ENCODE measurements around the gene FAM120B. TPM values are rescaled to one million over a fixed set of nuclear protein-coding genes. Genes with fewer than 3 reads are reported as not detected.
"Not testable (repeated sequence)": the region's sequence is repeated elsewhere in the genome, so short reads cannot be mapped to it uniquely, and the experiment has no call there.

FAM120B gene
- total RNA-seq, 1 experiment from 2014 or later = 15.2 TPM

DNA sequence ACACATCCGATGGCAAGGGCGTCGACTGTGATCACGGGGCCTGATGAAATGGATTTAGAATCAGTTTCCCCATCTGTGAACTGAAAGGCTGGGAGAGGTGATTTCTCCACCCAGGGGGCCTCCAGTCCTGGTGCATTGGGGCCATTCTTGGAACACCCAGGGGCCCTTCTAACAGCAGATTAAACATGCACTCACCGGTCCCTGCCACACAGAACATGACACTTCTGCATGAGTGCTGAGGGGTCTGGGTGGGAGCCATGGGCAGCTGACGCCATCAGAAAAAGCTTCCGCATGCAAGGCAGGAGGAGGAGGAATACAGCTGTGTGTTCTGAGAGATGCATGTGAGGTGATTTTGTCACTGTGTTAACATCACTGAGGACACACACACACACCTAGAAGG, 42.5 kb upstream of the FAM120B start:
- CTCF ChIA-PET = no interaction called here
- DNase-seq (ENCODE audit: low spot score) = no peak
- TF ChIP-seq, protein P1, sequence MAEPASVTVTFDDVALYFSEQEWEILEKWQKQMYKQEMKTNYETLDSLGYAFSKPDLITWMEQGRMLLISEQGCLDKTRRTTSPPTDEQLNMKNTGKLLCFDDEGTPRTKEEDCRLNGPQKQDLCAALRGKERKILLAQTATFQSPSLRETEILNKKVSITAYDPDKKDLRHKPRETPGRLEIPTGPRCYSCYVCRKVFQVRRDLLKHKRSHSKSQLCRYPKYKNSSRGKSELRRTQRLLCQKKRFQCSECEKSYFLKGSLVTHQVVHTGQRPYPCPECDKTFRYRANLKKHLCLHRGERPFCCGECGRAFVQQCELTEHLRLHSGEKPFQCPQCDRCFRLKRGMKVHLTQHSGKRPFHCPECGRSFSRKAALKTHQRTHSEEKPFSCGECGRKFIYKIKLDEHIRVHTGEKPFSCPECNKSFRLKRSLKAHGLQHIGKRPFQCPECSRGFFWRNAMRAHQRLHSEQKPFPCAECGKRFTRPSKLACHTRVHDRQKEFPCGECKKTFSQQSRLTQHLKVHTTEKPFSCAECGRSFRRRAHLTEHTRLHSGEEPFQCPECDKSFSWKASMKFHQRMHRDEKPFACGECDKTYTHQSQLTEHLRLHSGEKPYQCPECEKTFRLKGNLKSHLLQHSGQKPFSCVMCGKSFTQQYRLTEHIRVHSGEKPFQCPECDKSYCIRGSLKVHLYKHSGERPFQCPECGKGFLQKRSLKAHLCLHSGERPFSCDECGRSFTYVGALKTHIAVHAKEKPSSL (CRISPR knock-in tag; conservative IDR thresholded peaks at IDR 0.05) = no peak
- no peak for TF ChIP-seq RORB (CRISPR knock-in tag; IDR thresholded peaks at IDR 0.05)
- TF ChIP-seq SMAD4 (CRISPR knock-in tag; IDR thresholded peaks at IDR 0.05) = no peak
- no peak for TF ChIP-seq NFATC4 (CRISPR knock-in tag; IDR thresholded peaks at IDR 0.05)
- no peak for TF ChIP-seq FOXK1 (CRISPR knock-in tag; IDR thresholded peaks at IDR 0.05)
- no peak for TF ChIP-seq NR1H2 (CRISPR knock-in tag; IDR thresholded peaks at IDR 0.05)
- TF ChIP-seq MYBL2 (CRISPR knock-in tag; IDR thresholded peaks at IDR 0.05) = no peak
- TF ChIP-seq, protein P2, sequence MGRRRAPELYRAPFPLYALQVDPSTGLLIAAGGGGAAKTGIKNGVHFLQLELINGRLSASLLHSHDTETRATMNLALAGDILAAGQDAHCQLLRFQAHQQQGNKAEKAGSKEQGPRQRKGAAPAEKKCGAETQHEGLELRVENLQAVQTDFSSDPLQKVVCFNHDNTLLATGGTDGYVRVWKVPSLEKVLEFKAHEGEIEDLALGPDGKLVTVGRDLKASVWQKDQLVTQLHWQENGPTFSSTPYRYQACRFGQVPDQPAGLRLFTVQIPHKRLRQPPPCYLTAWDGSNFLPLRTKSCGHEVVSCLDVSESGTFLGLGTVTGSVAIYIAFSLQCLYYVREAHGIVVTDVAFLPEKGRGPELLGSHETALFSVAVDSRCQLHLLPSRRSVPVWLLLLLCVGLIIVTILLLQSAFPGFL (CRISPR knock-in tag; IDR thresholded peaks at IDR 0.05; ENCODE audit: borderline replicate concordance) = no peak
- TF ChIP-seq IRF2 (CRISPR knock-in tag; IDR thresholded peaks at IDR 0.05; ENCODE audit: borderline replicate concordance, low read depth) = no peak
- TF ChIP-seq EMX1 (CRISPR knock-in tag; IDR thresholded peaks at IDR 0.05) = no peak
- no peak for TF ChIP-seq CBFB (CRISPR knock-in tag; IDR thresholded peaks at IDR 0.05; ENCODE audit: low read depth)
- no peak for TF ChIP-seq RELA (CRISPR knock-in tag; IDR thresholded peaks at IDR 0.05; ENCODE audit: borderline replicate concordance)
- TF ChIP-seq, protein P3, sequence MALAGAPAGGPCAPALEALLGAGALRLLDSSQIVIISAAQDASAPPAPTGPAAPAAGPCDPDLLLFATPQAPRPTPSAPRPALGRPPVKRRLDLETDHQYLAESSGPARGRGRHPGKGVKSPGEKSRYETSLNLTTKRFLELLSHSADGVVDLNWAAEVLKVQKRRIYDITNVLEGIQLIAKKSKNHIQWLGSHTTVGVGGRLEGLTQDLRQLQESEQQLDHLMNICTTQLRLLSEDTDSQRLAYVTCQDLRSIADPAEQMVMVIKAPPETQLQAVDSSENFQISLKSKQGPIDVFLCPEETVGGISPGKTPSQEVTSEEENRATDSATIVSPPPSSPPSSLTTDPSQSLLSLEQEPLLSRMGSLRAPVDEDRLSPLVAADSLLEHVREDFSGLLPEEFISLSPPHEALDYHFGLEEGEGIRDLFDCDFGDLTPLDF (CRISPR knock-in tag; IDR thresholded peaks at IDR 0.05) = no peak
- H3K27me3 Mint-ChIP-seq (ENCODE audit: low read depth) = no peaks in the 10 kb centered on the region
- POLR2A ChIA-PET = no interaction called here
- no peak overlapping the region for H3K27ac Mint-ChIP-seq
- ATAC-seq = no peak
- H3K9me3 Mint-ChIP-seq = peaks cover 3% of the 10 kb centered on the region; the same call in 1 of the 2 replicates
- no peak overlapping the region for H3K4me3 Mint-ChIP-seq
- peaks cover 14% of the 10 kb centered on the region for H3K4me1 Mint-ChIP-seq
- no peaks in the 10 kb centered on the region for H3K36me3 Mint-ChIP-seq

DNA sequence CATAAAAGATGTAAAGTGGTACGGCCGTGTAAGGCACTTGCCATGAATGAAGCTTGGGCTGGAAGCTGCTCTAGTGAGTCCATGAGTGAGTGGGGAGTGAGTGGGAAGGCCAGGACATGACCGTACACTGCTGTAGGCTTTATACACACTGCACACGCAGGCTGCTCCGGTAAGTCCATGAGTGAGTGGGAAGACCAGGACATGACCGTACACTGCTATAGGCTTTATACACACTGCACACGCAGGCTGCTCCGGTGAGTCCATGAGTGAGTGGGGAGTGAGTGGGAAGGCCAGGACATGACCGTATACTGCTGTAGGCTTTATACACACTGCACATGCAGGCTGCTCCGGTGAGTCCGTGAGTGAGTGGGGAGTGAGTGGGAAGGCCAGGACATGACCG, 41.9 kb upstream of the FAM120B start:
- POLR2A ChIA-PET; H3K4me3 Mint-ChIP-seq; DNase-seq (ENCODE audit: low spot score); H3K36me3 Mint-ChIP-seq; CTCF ChIA-PET; H3K9me3 Mint-ChIP-seq; ATAC-seq; H3K27ac Mint-ChIP-seq; H3K27me3 Mint-ChIP-seq (ENCODE audit: low read depth): not testable (repeated sequence)
- peaks cover 18% of the 10 kb centered on the region for H3K4me1 Mint-ChIP-seq

DNA sequence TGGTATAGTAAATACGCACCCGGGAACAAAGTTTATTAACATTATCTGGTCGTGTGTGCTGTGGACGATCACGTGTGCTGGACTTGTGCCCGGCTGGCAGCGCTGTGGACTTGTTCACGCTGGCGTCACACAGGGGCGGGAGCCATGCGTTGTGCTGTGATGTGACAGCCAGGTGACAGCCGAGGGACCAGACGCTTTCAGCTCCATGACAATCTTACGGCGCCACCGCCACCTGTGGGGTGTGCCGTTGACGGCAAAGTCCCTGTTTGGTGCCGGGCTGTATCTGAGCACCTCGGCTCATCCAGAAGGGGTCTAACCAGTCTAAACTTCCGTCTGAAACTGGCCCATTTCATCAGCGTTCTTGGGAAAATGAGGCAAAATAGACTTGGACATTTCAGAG, 40.9 kb upstream of the FAM120B start:
- TF ChIP-seq, protein P4, sequence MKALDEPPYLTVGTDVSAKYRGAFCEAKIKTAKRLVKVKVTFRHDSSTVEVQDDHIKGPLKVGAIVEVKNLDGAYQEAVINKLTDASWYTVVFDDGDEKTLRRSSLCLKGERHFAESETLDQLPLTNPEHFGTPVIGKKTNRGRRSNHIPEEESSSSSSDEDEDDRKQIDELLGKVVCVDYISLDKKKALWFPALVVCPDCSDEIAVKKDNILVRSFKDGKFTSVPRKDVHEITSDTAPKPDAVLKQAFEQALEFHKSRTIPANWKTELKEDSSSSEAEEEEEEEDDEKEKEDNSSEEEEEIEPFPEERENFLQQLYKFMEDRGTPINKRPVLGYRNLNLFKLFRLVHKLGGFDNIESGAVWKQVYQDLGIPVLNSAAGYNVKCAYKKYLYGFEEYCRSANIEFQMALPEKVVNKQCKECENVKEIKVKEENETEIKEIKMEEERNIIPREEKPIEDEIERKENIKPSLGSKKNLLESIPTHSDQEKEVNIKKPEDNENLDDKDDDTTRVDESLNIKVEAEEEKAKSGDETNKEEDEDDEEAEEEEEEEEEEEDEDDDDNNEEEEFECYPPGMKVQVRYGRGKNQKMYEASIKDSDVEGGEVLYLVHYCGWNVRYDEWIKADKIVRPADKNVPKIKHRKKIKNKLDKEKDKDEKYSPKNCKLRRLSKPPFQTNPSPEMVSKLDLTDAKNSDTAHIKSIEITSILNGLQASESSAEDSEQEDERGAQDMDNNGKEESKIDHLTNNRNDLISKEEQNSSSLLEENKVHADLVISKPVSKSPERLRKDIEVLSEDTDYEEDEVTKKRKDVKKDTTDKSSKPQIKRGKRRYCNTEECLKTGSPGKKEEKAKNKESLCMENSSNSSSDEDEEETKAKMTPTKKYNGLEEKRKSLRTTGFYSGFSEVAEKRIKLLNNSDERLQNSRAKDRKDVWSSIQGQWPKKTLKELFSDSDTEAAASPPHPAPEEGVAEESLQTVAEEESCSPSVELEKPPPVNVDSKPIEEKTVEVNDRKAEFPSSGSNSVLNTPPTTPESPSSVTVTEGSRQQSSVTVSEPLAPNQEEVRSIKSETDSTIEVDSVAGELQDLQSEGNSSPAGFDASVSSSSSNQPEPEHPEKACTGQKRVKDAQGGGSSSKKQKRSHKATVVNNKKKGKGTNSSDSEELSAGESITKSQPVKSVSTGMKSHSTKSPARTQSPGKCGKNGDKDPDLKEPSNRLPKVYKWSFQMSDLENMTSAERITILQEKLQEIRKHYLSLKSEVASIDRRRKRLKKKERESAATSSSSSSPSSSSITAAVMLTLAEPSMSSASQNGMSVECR (CRISPR knock-in tag; IDR thresholded peaks at IDR 0.05; ENCODE audit: borderline replicate concordance) = no peak
- TF ChIP-seq, protein P5, sequence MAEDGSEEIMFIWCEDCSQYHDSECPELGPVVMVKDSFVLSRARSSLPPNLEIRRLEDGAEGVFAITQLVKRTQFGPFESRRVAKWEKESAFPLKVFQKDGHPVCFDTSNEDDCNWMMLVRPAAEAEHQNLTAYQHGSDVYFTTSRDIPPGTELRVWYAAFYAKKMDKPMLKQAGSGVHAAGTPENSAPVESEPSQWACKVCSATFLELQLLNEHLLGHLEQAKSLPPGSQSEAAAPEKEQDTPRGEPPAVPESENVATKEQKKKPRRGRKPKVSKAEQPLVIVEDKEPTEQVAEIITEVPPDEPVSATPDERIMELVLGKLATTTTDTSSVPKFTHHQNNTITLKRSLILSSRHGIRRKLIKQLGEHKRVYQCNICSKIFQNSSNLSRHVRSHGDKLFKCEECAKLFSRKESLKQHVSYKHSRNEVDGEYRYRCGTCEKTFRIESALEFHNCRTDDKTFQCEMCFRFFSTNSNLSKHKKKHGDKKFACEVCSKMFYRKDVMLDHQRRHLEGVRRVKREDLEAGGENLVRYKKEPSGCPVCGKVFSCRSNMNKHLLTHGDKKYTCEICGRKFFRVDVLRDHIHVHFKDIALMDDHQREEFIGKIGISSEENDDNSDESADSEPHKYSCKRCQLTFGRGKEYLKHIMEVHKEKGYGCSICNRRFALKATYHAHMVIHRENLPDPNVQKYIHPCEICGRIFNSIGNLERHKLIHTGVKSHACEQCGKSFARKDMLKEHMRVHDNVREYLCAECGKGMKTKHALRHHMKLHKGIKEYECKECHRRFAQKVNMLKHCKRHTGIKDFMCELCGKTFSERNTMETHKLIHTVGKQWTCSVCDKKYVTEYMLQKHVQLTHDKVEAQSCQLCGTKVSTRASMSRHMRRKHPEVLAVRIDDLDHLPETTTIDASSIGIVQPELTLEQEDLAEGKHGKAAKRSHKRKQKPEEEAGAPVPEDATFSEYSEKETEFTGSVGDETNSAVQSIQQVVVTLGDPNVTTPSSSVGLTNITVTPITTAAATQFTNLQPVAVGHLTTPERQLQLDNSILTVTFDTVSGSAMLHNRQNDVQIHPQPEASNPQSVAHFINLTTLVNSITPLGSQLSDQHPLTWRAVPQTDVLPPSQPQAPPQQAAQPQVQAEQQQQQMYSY (CRISPR knock-in tag; IDR thresholded peaks at IDR 0.05) = no peak
- TF ChIP-seq, protein P6, sequence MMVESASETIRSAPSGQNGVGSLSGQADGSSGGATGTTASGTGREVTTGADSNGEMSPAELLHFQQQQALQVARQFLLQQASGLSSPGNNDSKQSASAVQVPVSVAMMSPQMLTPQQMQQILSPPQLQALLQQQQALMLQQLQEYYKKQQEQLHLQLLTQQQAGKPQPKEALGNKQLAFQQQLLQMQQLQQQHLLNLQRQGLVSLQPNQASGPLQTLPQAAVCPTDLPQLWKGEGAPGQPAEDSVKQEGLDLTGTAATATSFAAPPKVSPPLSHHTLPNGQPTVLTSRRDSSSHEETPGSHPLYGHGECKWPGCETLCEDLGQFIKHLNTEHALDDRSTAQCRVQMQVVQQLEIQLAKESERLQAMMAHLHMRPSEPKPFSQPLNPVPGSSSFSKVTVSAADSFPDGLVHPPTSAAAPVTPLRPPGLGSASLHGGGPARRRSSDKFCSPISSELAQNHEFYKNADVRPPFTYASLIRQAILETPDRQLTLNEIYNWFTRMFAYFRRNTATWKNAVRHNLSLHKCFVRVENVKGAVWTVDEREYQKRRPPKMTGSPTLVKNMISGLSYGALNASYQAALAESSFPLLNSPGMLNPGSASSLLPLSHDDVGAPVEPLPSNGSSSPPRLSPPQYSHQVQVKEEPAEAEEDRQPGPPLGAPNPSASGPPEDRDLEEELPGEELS (CRISPR knock-in tag; IDR thresholded peaks at IDR 0.05) = no peak
- Mint-ChIP-seq H3K27ac (no peak overlapping the region), H3K4me1 (peaks cover 19% of the 10 kb centered on the region), H3K36me3 (no peaks in the 10 kb centered on the region), H3K9me3 (peaks cover 1% of the 10 kb centered on the region; the same call in 1 of the 2 replicates), H3K4me3 (no peak overlapping the region), H3K27me3 (ENCODE audit: low read depth) (no peaks in the 10 kb centered on the region)
- ATAC-seq (no peak), DNase-seq (ENCODE audit: low spot score) (no peak)
- ChIA-PET POLR2A (no interaction called here), CTCF (no interaction called here)

Data from WTC11 (cell line).